PC-9 (cell line): ENCODE results near the gene OR10D3. TPM values are rescaled to one million over a fixed set of nuclear protein-coding genes. Genes with fewer than 3 reads are reported as not detected.
"Not testable (repeated sequence)": the region's sequence is repeated elsewhere in the genome, so short reads cannot be mapped to it uniquely, and the experiment has no call there.

ENCODE experiments used
- BruUV-seq: library from RNA; stranded (reverse); fragments of 400-500 nt; replicated peaks from 2 replicates; lab custom pipeline; 2021; lab: Mats Ljungman, UMichigan
- CTCF ChIA-PET: fragments of 300-600 bp; sonication (Branson Sonifier 250); formaldehyde crosslinking; loops from one replicate; lab custom pipeline; 2022; ENCODE audit warnings: antibody characterized with exemption; lab: Charles Lee
- POLR2A ChIA-PET: fragments of 300-600 bp; sonication (Branson Sonifier 250); formaldehyde crosslinking; loops from one replicate; lab custom pipeline; 2022; ENCODE audit warnings: antibody characterized with exemption; ENCODE audit not compliant: unreplicated experiment; lab: Charles Lee
- DNase-seq, 2 experiments: peaks; one replicate each; pipeline versions ENCODE4 v3.0.0 to v3.0.0-alpha.2; 2015 to 2022; ENCODE audit warnings: mixed read lengths in 1 of 2
- H2AFZ ChIP-seq: fragments of 200-600 bp; sonication (generic); 2 replicates; pipeline ENCODE4 v1.8.1; 2017; ENCODE audit warnings: antibody characterized with exemption
- H3F3A ChIP-seq: fragments of 200-600 bp; sonication (generic); 2 replicates; pipeline ENCODE4 v1.8.1; 2017; ENCODE audit warnings: antibody characterized with exemption, mild to moderate bottlenecking, low read depth; ENCODE audit not compliant: insufficient read depth
- H3K27ac ChIP-seq: fragments of 200-600 bp; sonication (generic); 2 replicates; pipeline ENCODE4 v1.6.1; 2016; ENCODE audit warnings: mixed run types
- H3K27me3 ChIP-seq: fragments of 200-600 bp; sonication (generic); 2 replicates; pipeline ENCODE4 v1.6.1; 2016; ENCODE audit warnings: low read depth, mixed run types; ENCODE audit not compliant: insufficient read depth
- H3K36me3 ChIP-seq: fragments of 200-600 bp; sonication (generic); 2 replicates; pipeline ENCODE4 v1.6.1; 2016; ENCODE audit warnings: low read depth, mixed run types
- H3K4me1 ChIP-seq: fragments of 200-600 bp; sonication (generic); replicated peaks from 2 replicates; pipeline ENCODE4 v1.6.1; 2016; ENCODE audit warnings: mixed run types; ENCODE audit not compliant: insufficient read depth
- H3K4me2 ChIP-seq: fragments of 200-600 bp; sonication (generic); 2 replicates; pipeline ENCODE4 v1.6.1; 2017; ENCODE audit warnings: mixed run types
- H3K4me3 ChIP-seq: fragments of 200-600 bp; sonication (generic); 2 replicates; pipeline ENCODE4 v1.6.1; 2016; ENCODE audit warnings: mixed run types
- H3K79me2 ChIP-seq: fragments of 200-600 bp; sonication (generic); 2 replicates; pipeline ENCODE4 v1.6.1; 2017; ENCODE audit warnings: low read depth, mixed run types
- H3K9me2 ChIP-seq: fragments of 200-600 bp; sonication (generic); 2 replicates; pipeline ENCODE4 v1.8.1; 2017; ENCODE audit warnings: mild to moderate bottlenecking; ENCODE audit not compliant: insufficient read depth
- H3K9me3 ChIP-seq: fragments of 200-600 bp; sonication (generic); 2 replicates; pipeline ENCODE4 v1.8.1; 2016; ENCODE audit warnings: low read depth; ENCODE audit not compliant: insufficient read depth
- H4K20me1 ChIP-seq: fragments of 200-600 bp; sonication (generic); 2 replicates; pipeline ENCODE4 v1.8.1; 2017; ENCODE audit not compliant: insufficient read depth
- EZH2 ChIP-seq: fragments of 200-600 bp; sonication (generic); IDR thresholded peaks from 2 replicates; pipeline ENCODE4 v1.8.0; 2017; ENCODE audit warnings: antibody characterized with exemption, low read depth
- intact Hi-C: fragments of 100-400 bp; cut with micrococcal nuclease; formaldehyde crosslinking; loops from one replicate; pipeline ENCODE4 v1.10.0; 2022; ENCODE audit not compliant: unreplicated experiment
- total RNA-seq: library from RNA; stranded (reverse); gene quantifications from 2 replicates; pipeline ENCODE4 v1.2.3, GENCODE V29; 2021
- TF ChIP-seq, protein P1 (sequence below): fragments of 200-600 bp; sonication (generic); conservative IDR thresholded peaks from 2 replicates; pipeline ENCODE4 v1.6.1; 2017; ENCODE audit warnings: mixed run types, antibody characterized with exemption, mild to moderate bottlenecking, moderate library complexity

OR10D3 gene
- total RNA-seq, 1 experiment from 2014 or later: not detected

DNA sequence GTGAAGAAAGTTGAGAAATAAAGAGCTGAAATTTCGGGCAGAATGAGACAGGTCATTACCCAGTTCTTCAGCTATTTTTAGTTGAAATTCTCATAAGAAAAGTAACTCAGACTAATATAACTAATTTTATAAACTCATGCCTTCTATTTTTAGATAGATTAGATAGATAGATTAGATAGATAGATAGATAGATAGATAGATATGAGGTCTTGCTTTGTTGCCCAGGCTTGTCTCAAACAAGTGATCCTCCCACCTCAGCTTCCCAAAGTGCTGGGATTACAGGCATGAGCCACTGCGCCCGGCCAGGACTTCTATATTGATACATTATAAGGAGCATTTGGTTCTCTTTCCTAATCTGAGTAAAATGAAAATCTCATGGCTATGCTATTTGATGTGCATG is 30.9 kb downstream of the OR10D3 start:
- DNase-seq: no peak
- Histone ChIP-seq H3K4me2 (no peak overlapping the region), H3K27ac (no peak overlapping the region), H3K36me3 (no peaks in the 10 kb centered on the region), H3K4me3 (no peak overlapping the region), H3K9me3 (no peaks in the 10 kb centered on the region), H3K4me1 (no peaks in the 10 kb centered on the region), H3K9me2 (no peaks in the 10 kb centered on the region), H2AFZ (no peak overlapping the region), H4K20me1 (no peaks in the 10 kb centered on the region), H3K27me3 (no peaks in the 10 kb centered on the region), H3K79me2 (no peaks in the 10 kb centered on the region), H3F3A (no peaks in the 10 kb centered on the region)
- no peak for TF ChIP-seq EZH2
- TF ChIP-seq, protein P1, sequence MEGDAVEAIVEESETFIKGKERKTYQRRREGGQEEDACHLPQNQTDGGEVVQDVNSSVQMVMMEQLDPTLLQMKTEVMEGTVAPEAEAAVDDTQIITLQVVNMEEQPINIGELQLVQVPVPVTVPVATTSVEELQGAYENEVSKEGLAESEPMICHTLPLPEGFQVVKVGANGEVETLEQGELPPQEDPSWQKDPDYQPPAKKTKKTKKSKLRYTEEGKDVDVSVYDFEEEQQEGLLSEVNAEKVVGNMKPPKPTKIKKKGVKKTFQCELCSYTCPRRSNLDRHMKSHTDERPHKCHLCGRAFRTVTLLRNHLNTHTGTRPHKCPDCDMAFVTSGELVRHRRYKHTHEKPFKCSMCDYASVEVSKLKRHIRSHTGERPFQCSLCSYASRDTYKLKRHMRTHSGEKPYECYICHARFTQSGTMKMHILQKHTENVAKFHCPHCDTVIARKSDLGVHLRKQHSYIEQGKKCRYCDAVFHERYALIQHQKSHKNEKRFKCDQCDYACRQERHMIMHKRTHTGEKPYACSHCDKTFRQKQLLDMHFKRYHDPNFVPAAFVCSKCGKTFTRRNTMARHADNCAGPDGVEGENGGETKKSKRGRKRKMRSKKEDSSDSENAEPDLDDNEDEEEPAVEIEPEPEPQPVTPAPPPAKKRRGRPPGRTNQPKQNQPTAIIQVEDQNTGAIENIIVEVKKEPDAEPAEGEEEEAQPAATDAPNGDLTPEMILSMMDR: no peak
- POLR2A ChIA-PET: no interaction called here
- CTCF ChIA-PET: no interaction called here
- intact Hi-C loops: no loop called here
- BruUV-seq: no TSS peak

DNA sequence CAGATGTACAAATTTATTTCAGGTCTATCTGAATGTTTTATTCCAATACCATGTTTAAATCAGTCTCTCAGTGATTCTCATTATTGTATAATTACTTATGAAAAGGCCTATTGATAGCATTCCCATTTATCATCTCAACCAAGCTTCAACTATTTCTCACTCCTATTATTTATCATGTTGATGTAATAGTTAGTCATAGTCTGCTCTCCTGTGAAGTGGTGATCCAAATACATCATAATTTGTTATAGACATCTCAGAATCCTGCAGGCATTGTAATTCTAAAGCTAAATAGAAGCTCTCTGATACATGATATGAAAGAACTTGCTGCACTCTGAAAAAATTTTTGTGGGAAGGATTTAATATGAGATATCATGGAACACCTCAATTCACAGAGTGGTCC is 36.0 kb downstream of the OR10D3 start:
- Histone ChIP-seq H3K9me3 (no peaks in the 10 kb centered on the region), H2AFZ (no peak overlapping the region), H3K4me3 (no peak overlapping the region), H3K9me2 (no peaks in the 10 kb centered on the region), H3K79me2 (no peaks in the 10 kb centered on the region), H3K27ac (no peak overlapping the region), H4K20me1 (no peaks in the 10 kb centered on the region), H3K4me2 (no peak overlapping the region), H3K36me3 (no peaks in the 10 kb centered on the region), H3K4me1 (no peaks in the 10 kb centered on the region), H3F3A (no peaks in the 10 kb centered on the region), H3K27me3 (no peaks in the 10 kb centered on the region)
- TF ChIP-seq EZH2: no peak
- TF ChIP-seq, protein P1: no peak
- intact Hi-C loops: no loop called here
- no peak for DNase-seq
- BruUV-seq: no TSS peak
- ChIA-PET CTCF (no interaction called here), POLR2A (no interaction called here)

DNA sequence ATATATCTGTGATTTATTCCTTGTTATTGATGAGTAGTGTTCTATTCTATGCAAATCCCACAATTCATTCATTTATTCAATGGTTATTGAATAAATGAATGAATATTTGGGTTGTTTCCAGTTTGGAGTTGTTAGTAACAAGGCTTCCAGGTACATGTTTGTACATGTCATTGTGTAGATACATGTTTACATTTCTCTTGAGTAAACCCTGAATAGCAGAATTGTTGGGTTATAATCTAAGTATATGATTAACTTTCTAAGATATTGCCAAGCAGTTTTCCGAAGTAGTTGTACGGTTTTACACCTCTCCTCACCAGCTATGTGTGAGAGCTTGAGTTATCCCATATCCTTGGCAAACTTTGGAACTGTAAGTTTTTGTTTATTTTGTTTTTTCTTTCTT is 39.3 kb downstream of the OR10D3 start:
- Histone ChIP-seq H3K4me3 (no peak overlapping the region), H3K36me3 (no peaks in the 10 kb centered on the region), H3K9me3 (no peaks in the 10 kb centered on the region), H3K4me1 (no peaks in the 10 kb centered on the region), H3K27me3 (no peaks in the 10 kb centered on the region), H4K20me1 (no peaks in the 10 kb centered on the region), H3F3A (no peaks in the 10 kb centered on the region), H3K27ac (no peak overlapping the region), H3K79me2 (no peaks in the 10 kb centered on the region), H2AFZ (no peak overlapping the region), H3K9me2 (no peaks in the 10 kb centered on the region), H3K4me2 (no peak overlapping the region)
- no TSS peak for BruUV-seq
- DNase-seq: no peak
- ChIA-PET CTCF (no interaction called here), POLR2A (no interaction called here)
- TF ChIP-seq EZH2: no peak
- TF ChIP-seq, protein P1: no peak
- intact Hi-C loops: no loop called here

DNA sequence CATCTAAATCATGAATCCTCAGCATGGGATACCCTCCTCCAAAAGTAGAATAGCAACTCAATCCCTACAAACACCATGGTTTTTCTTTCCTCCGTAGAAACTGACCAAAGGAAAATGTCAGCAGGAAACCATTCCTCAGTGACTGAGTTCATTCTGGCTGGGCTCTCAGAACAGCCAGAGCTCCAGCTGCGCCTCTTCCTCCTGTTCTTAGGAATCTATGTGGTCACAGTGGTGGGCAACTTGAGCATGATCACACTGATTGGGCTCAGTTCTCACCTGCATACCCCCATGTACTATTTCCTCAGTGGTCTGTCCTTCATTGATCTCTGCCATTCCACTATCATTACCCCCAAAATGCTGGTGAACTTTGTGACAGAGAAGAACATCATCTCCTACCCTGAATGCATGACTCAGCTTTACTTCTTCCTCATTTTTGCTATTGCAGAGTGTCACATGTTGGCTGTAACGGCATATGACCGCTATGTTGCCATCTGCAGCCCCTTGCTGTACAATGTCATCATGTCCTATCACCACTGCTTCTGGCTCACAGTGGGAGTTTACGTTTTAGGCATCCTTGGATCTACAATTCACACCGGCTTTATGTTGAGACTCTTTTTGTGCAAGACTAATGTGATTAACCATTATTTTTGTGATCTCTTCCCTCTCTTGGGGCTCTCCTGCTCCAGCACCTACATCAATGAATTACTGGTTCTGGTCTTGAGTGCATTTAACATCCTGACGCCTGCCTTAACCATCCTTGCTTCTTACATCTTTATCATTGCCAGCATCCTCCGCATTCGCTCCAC is 41.7 kb downstream of the OR10D3 start:
- H3K27ac ChIP-seq, BruUV-seq, intact Hi-C loops, H3F3A ChIP-seq, H3K4me1 ChIP-seq, DNase-seq, H3K4me2 ChIP-seq, H2AFZ ChIP-seq, H3K9me2 ChIP-seq, H3K36me3 ChIP-seq, CTCF ChIA-PET, H3K4me3 ChIP-seq, H3K9me3 ChIP-seq, H3K27me3 ChIP-seq, H4K20me1 ChIP-seq, H3K79me2 ChIP-seq: not testable (repeated sequence)
- POLR2A ChIA-PET: interaction anchor here (0.7 kb wide), 1 partner anchor 633 kb away, joined by 3 read pairs; no protein-coding TSS in a partner anchor
